Fibroblast of gingiva (primary cell): ENCODE results near the gene TEK.

Experiments used
- DNase-seq: peaks from one replicate; pipeline ENCODE4 v3.0.0-alpha.2; 2011; ENCODE audit warnings: low read depth

The TEK gene

GRCh38 chr9:27181381-27181780 is 72.4 kb downstream of the TEK start:
- no peak for DNase-seq

DNA sequence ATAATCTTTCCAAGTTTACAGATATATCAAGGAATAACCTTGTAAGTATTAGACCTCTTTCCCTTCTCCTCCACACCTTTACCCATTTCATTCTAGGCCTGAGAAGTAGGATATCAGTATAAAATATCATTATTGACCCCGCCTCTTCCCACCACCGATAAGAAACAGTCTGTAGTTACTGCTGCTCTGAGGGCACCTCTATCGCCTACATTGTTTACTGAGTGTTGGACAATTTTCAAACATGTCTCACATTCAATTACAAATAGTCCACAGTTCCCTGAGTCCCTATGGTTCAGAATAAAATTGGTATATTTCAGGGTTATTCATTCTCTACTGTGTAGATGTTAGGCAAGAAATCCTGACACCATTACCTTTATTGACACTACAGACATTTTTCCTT is 73.4 kb downstream of the TEK start:
- no peak for DNase-seq

GRCh38 chr9:27183131-27183530 is 74.1 kb downstream of the TEK start:
- no peak for DNase-seq

DNA sequence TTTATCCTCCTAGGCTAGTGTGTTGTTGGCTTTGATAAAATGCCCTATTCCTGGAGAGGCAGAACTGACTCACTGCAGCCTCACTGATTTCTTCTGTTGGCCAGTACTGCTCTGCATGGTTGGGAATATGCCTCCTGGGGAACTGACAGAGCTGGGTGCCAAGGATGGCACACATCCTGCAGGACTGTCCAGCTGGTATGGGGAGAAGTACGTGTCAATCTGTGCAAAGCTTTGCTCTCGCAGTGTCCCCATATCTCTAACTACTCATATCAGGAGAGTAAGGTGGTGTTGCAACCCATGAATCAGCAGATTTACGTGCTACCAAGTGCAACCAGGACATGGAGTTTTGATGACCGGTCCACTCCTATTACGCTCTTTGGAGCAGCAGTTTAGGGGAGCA is 74.7 kb downstream of the TEK start:
- DNase-seq: no peak

GRCh38 chr9:27184556-27185351 is 75.7 kb downstream of the TEK start:
- no peak for DNase-seq

DNA sequence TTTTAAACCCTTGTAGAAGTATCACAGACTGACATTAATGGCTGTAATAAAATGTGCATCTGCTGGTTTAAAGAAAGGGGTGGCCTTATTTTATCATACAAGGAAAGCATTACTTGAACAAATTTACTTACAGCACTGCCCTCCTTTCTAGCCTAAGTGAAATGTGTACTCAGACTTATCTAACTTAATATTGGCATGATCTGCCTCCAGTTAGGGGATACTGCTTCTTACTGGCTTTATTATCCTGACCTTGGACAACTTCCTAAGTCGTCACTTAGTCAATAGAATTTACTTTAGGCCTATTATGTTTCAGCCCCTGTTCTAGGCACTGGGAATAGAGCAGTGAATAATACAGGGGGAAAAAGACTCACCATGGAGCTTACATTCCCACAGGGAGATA is 79.4 kb downstream of the TEK start:
- DNase-seq: no peak

GRCh38 chr9:27189426-27189825 is 80.4 kb downstream of the TEK start:
- no peak for DNase-seq

DNA sequence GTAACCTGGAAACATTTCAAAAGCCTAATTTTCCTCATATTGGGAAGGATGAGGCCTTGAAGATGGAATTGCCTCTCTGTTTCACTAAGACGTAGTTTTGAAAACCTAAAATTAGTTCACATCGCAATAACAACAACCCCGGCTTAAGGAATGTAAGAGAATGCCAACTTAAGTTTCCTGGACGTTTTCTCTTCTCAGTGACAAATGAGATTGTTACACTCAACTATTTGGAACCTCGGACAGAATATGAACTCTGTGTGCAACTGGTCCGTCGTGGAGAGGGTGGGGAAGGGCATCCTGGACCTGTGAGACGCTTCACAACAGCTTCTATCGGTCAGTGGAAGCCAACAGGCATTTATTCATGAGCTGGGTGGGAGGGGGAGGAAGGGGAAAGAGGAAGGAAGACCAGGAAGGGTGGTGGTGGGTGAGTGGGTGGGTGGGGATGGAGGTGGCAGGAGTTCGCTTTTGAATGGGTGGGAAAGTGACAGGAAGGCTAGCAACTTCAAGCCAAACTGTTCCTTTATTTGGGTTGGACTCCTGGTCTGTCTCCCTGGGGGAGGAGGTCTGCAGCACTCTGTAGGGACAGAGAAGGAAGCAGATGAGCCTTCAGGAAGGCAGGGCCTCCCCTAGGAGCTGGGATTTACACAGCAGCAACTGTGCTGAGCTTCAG is 83.4 kb downstream of the TEK start:
- no peak for DNase-seq

GRCh38 chr9:27193886-27194285 is 84.9 kb downstream of the TEK start:
- DNase-seq: no peak

- DNase-seq: peak; percentile 3
Observed at GRCh38 chr9:27194401-27195091, 85.5 kb downstream of the TEK start.

- no peak for DNase-seq
Observed at GRCh38 chr9:27195191-27195590, 86.2 kb downstream of the TEK start.

DNA sequence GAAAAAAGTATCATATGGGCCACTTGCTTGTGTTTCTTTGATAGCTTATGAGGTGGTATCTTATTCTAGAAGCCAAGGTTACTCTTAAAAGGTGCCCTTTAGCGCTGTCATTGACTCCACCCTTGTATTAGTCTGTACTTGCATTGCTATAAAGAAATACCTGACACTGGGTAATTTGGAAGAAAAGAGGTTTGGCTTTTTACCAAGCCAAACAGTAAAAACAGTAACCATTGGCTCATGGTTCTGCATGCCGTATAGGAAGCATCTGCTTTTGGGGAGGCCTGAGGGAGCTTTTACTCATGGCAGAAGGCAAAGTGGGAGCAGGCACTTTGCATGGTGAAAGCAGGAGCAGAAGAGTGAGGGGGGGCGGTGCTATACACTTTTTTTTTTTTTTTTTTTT is 87.4 kb downstream of the TEK start:
- no peak for DNase-seq

DNA sequence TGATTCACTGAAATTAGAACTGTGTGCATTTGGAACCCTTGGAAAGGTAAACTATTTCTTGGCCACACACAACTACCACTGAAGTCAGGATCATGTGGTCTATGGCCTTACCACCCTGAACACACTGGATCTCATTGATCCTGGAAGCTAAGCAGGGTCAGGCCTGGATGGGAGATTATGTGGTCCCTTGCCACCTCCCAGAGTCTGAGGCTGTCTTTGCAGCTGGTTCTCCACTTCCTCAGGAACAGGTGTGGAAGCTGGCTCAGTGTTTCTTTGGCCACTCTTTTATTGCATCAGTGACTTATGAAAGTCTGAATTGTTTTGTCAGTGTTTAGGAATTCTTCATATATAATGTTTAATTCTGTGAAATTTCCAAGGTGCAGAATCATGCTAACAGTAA is 89.2 kb downstream of the TEK start:
- DNase-seq: no peak

- no peak for DNase-seq
Observed at GRCh38 chr9:27202056-27202455, 93.0 kb downstream of the TEK start.

GRCh38 chr9:27203783-27204182 is 94.8 kb downstream of the TEK start:
- no peak for DNase-seq

DNA sequence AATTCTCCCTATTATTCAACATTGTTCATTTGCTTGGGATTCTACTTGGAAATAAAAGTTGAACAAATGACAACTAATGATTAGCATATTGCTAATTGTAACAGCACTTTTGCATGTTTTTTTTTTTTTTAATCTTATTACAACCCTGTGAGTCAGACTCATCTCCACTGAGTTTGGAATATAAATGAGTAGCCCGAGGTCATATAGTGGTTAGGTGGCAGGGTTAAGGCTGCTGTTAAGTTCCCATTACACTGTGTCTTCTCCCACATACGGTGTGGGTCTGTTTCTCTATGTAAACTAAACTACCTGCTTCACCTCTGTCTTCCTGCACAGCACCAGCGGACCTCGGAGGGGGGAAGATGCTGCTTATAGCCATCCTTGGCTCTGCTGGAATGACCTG is 95.6 kb downstream of the TEK start:
- no peak for DNase-seq

DNA sequence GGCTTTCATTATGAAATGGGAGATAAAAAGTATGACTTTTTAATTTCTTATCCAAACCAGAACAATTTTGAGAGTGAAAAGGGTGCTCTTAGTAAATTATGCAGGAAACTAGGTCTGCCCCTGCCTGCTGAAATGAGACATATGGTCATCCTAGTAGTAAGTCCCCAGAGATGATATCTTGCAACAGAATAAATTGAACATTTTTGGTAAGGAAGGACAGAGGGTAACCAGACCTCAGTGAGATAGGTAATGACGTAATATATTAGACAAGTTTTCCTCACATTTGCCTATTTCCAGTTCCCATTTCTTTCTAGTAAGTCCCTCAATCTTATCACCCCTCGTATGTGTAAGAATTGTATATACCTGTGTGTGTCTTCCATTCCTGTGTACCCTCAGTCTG is 96.2 kb downstream of the TEK start:
- DNase-seq: no peak

- DNase-seq: no peak
Observed at GRCh38 chr9:27206041-27206440, 97.0 kb downstream of the TEK start.

DNA sequence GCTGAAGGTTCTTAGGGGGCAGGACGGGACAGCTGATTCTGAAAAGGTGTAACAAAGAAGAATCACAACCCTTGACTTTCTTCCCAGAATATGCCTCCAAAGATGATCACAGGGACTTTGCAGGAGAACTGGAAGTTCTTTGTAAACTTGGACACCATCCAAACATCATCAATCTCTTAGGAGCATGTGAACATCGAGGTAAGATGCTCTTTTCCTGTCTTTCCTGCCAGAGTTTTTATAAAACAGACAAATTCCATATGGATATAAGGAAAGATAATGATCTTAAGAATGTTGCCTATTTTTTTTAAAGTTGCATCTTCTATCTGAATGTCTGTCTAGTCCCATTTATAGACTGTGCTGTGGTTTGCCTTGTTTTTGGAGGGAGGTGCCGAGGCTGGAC is 100.0 kb downstream of the TEK start:
- no peak for DNase-seq

GRCh38 chr9:27210588-27210987 is 101.6 kb downstream of the TEK start:
- DNase-seq: no peak

GRCh38 chr9:27212191-27212590 is 103.2 kb downstream of the TEK start:
- no peak for DNase-seq

- DNase-seq: no peak
Observed at GRCh38 chr9:27212621-27213020, 103.6 kb downstream of the TEK start.

DNA sequence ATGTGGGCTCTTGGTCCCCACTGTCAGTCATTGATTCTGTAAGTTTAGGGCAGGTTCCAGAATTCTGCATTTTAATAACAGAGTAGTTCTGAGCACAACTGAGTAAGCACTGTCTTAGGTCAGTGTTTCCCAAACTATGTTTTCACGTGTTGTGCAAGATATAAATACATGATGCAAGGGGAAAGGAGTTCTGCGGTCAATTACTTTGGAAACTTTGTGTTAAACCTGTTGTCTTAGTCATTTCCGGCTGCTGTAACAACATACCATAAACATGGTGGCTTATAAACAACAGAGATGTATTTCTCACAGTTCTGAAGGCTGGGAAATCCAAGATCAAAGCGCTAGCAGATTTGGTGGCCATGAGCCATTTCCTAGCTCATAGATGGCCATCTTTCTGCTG is 118.2 kb downstream of the TEK start:
- peak; percentile 4 for DNase-seq
